WTC11 (cell line): ENCODE results near the gene NOL9. TPM values are rescaled to one million over a fixed set of nuclear protein-coding genes. Genes with fewer than 3 reads are reported as not detected.

Experiments
- ATAC-seq: fragments of 200-7000 bp; cut with Tn5 transposase; 2 replicates; pipeline ENCODE4 v1.10.0; 2021; ENCODE audit warnings: mild to moderate bottlenecking, moderate library complexity
- CTCF ChIA-PET: fragments of 300-600 bp; sonication (Branson Sonifier 250); formaldehyde crosslinking; loops from one replicate; lab custom pipeline; 2021; ENCODE audit warnings: antibody characterized with exemption; lab: Charles Lee
- POLR2A ChIA-PET: fragments of 350-600 bp; sonication (Branson Sonifier 250); formaldehyde crosslinking; loops from one replicate; lab custom pipeline; 2021; ENCODE audit warnings: antibody characterized with exemption; lab: Charles Lee
- DNase-seq: peaks from one replicate; pipeline ENCODE4 v3.0.0; 2021; ENCODE audit warnings: low spot score
- H3K27ac Mint-ChIP-seq: 2 replicates; pipeline ENCODE4 v1.8.0; 2021; ENCODE audit warnings: mixed read lengths
- H3K27me3 Mint-ChIP-seq: 2 replicates; pipeline ENCODE4 v1.8.0; 2021; ENCODE audit warnings: low read depth, mild to moderate bottlenecking, moderate library complexity, mixed read lengths
- H3K36me3 Mint-ChIP-seq: 2 replicates; pipeline ENCODE4 v1.8.0; 2021; ENCODE audit warnings: mixed read lengths
- H3K4me1 Mint-ChIP-seq: 2 replicates; pipeline ENCODE4 v1.8.0; 2022; ENCODE audit warnings: mixed read lengths
- H3K4me3 Mint-ChIP-seq: 2 replicates; pipeline ENCODE4 v1.8.0; 2021; ENCODE audit warnings: mild to moderate bottlenecking, moderate library complexity, mixed read lengths
- H3K9me3 Mint-ChIP-seq: 2 replicates; pipeline ENCODE4 v1.8.0; 2021; ENCODE audit warnings: mixed read lengths
- AFF4 ChIP-seq: sonication (generic); formaldehyde crosslinking; IDR thresholded peaks from 2 replicates; pipeline ENCODE4 v1.8.1; 2023; ENCODE audit warnings: mild to moderate bottlenecking, missing genetic modification reagents, borderline replicate concordance
- ARID4B ChIP-seq: sonication (generic); formaldehyde crosslinking; IDR thresholded peaks from 2 replicates; pipeline ENCODE4 v1.8.0; 2023; ENCODE audit warnings: missing genetic modification reagents, mild to moderate bottlenecking, borderline replicate concordance
- ATF1 ChIP-seq: sonication (generic); formaldehyde crosslinking; IDR thresholded peaks from 2 replicates; pipeline ENCODE4 v1.8.1; 2023; ENCODE audit warnings: mild to moderate bottlenecking, moderate library complexity, missing genetic modification reagents
- CDX4 ChIP-seq: fragments of 250-450 bp; sonication (Bioruptor Pico); IDR thresholded peaks from 2 replicates; pipeline ENCODE4 v1.9.0; 2021; ENCODE audit warnings: moderate library complexity, mild to moderate bottlenecking, inconsistent platforms, borderline replicate concordance
- CREM ChIP-seq: sonication (generic); formaldehyde crosslinking; IDR thresholded peaks from 2 replicates; pipeline ENCODE4 v1.8.1; 2022; ENCODE audit warnings: mild to moderate bottlenecking, missing genetic modification reagents, moderate library complexity
- ELF4 ChIP-seq: sonication (generic); formaldehyde crosslinking; IDR thresholded peaks from 2 replicates; pipeline ENCODE4 v1.8.1; 2022; ENCODE audit warnings: low read depth, mild to moderate bottlenecking, moderate library complexity, missing genetic modification reagents
- EMX1 ChIP-seq: fragments of 250-450 bp; sonication (Bioruptor Pico); IDR thresholded peaks from 2 replicates; pipeline ENCODE4 v1.8.0; 2021; ENCODE audit warnings: mild to moderate bottlenecking
- HMGXB4 ChIP-seq: sonication (generic); formaldehyde crosslinking; IDR thresholded peaks from 2 replicates; pipeline ENCODE4 v1.8.1; 2023; ENCODE audit warnings: mild to moderate bottlenecking, moderate library complexity, missing genetic modification reagents
- IRF1 ChIP-seq: sonication (generic); formaldehyde crosslinking; IDR thresholded peaks from 2 replicates; pipeline ENCODE4 v1.8.0; 2023; ENCODE audit warnings: missing genetic modification reagents
- JAZF1 ChIP-seq: fragments of 250-450 bp; sonication (Bioruptor Pico); IDR thresholded peaks from 2 replicates; pipeline ENCODE4 v1.9.0; 2021; ENCODE audit warnings: moderate library complexity, mild to moderate bottlenecking, inconsistent platforms
- NFYB ChIP-seq: sonication (generic); formaldehyde crosslinking; conservative IDR thresholded peaks from 2 replicates; pipeline ENCODE4 v1.8.0; 2022; ENCODE audit warnings: low read depth, missing genetic modification reagents
- PREB ChIP-seq: sonication (generic); formaldehyde crosslinking; IDR thresholded peaks from 2 replicates; pipeline ENCODE4 v1.8.1; 2022; ENCODE audit warnings: mild to moderate bottlenecking, missing genetic modification reagents, moderate library complexity, borderline replicate concordance
- PRRX2 ChIP-seq: fragments of 250-450 bp; sonication (Bioruptor Pico); IDR thresholded peaks from 2 replicates; pipeline ENCODE4 v1.8.0; 2021; ENCODE audit warnings: mild to moderate bottlenecking
- RELA ChIP-seq: sonication (generic); formaldehyde crosslinking; IDR thresholded peaks from 2 replicates; pipeline ENCODE4 v1.8.1; 2022; ENCODE audit warnings: missing genetic modification reagents, mild to moderate bottlenecking, borderline replicate concordance
- RORB ChIP-seq: fragments of 250-450 bp; sonication (Bioruptor Pico); IDR thresholded peaks from 2 replicates; pipeline ENCODE4 v1.9.0; 2021; ENCODE audit warnings: mild to moderate bottlenecking
- SMAD4 ChIP-seq: sonication (generic); formaldehyde crosslinking; IDR thresholded peaks from 2 replicates; pipeline ENCODE4 v1.8.0; 2022; ENCODE audit warnings: mild to moderate bottlenecking, missing genetic modification reagents
- SOX15 ChIP-seq: fragments of 250-450 bp; sonication (Bioruptor Pico); IDR thresholded peaks from 2 replicates; pipeline ENCODE4 v1.9.0; 2021; ENCODE audit warnings: mild to moderate bottlenecking
- TCF7 ChIP-seq: sonication (generic); formaldehyde crosslinking; IDR thresholded peaks from 2 replicates; pipeline ENCODE4 v1.8.0; 2022; ENCODE audit warnings: mild to moderate bottlenecking, low read depth, missing genetic modification reagents, moderate library complexity
- TEAD1 ChIP-seq: sonication (generic); formaldehyde crosslinking; IDR thresholded peaks from 2 replicates; pipeline ENCODE4 v1.8.0; 2022; ENCODE audit warnings: mild to moderate bottlenecking, missing genetic modification reagents
- TEAD4 ChIP-seq: sonication (generic); formaldehyde crosslinking; IDR thresholded peaks from 2 replicates; pipeline ENCODE4 v1.8.0; 2022; ENCODE audit warnings: mild to moderate bottlenecking, missing genetic modification reagents
- ZBTB21 ChIP-seq: sonication (generic); formaldehyde crosslinking; IDR thresholded peaks from 2 replicates; pipeline ENCODE4 v1.8.1; 2023; ENCODE audit warnings: mild to moderate bottlenecking, missing genetic modification reagents, borderline replicate concordance
- ZNF263 ChIP-seq: sonication (generic); formaldehyde crosslinking; IDR thresholded peaks from 2 replicates; pipeline ENCODE4 v1.8.1; 2022; ENCODE audit warnings: low read depth, mild to moderate bottlenecking, moderate library complexity, missing genetic modification reagents
- ZNF416 ChIP-seq: fragments of 250-450 bp; sonication (Bioruptor Pico); IDR thresholded peaks from 2 replicates; pipeline ENCODE4 v1.9.0; 2021; ENCODE audit warnings: mild to moderate bottlenecking, inconsistent platforms
- total RNA-seq: library from RNA; stranded (reverse); gene quantifications from 3 replicates; pipeline ENCODE4 v1.2.3, GENCODE V29; 2021
- TF ChIP-seq, protein P1 (sequence below): sonication (generic); formaldehyde crosslinking; IDR thresholded peaks from 2 replicates; pipeline ENCODE4 v1.8.1; 2023; ENCODE audit warnings: mild to moderate bottlenecking, missing genetic modification reagents, moderate library complexity

The NOL9 gene
- total RNA-seq, 1 experiment from 2014 or later: 37.4 TPM

GRCh38 chr1:6601923-6602668 lies 47.8 kb upstream of the NOL9 start:
- Mint-ChIP-seq H3K4me3 (peak overlapping the region; percentile 80), H3K27ac (no peak overlapping the region), H3K36me3 (peaks cover 3% of the 10 kb centered on the region; the same call in 1 of the 2 replicates), H3K9me3 (no peaks in the 10 kb centered on the region), H3K4me1 (peaks cover 23% of the 10 kb centered on the region), H3K27me3 (no peaks in the 10 kb centered on the region; the same call in 1 of the 2 replicates)
- ATAC-seq (peak; percentile 13), DNase-seq (peak; percentile 29)
- ChIA-PET POLR2A (interaction anchor here (0.8 to 1.5 kb wide), 7 partner anchors 12 to 44 kb away, joined by 3 to 6 read pairs (median 4); partner anchors contain the start of genes PHF13 and THAP3), CTCF (interaction anchor here (0.6 to 1.9 kb wide), 14 partner anchors 8 to 468 kb away, joined by 3 to 8 read pairs (median 4); partner anchors contain the start of genes NOL9, PHF13, THAP3 and ZBTB48)
- TF ChIP-seq ZNF416 (CRISPR knock-in tag) (no peak), JAZF1 (no peak), SOX15 (CRISPR knock-in tag) (no peak), PREB (CRISPR knock-in tag) (no peak), SMAD4 (CRISPR knock-in tag) (no peak), AFF4 (CRISPR knock-in tag) (no peak), TEAD1 (0 out of 2 replicates have a peak, but pooled peaks have one; percentile 12), CDX4 (CRISPR knock-in tag) (no peak), ATF1 (CRISPR knock-in tag) (no peak; the same call in 1 of the 2 replicates), NFYB (no peak), TCF7 (peak; percentile 44), ARID4B (CRISPR knock-in tag) (peak; percentile 91), ELF4 (CRISPR knock-in tag) (no peak), EMX1 (CRISPR knock-in tag) (no peak), RORB (CRISPR knock-in tag) (no peak), CREM (no peak; the same call in 1 of the 2 replicates), IRF1 (peak; percentile 81), RELA (CRISPR knock-in tag) (peak; percentile 79; the same call in 1 of the 2 replicates), PRRX2 (no peak), TEAD4 (CRISPR knock-in tag) (no peak), HMGXB4 (CRISPR knock-in tag) (0 out of 2 replicates have a peak, but pooled peaks have one; percentile 42), ZNF263 (CRISPR knock-in tag) (no peak), ZBTB21 (no peak)
- TF ChIP-seq, protein P1, sequence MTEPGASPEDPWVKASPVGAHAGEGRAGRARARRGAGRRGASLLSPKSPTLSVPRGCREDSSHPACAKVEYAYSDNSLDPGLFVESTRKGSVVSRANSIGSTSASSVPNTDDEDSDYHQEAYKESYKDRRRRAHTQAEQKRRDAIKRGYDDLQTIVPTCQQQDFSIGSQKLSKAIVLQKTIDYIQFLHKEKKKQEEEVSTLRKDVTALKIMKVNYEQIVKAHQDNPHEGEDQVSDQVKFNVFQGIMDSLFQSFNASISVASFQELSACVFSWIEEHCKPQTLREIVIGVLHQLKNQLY (CRISPR knock-in tag): no peak
